H9 (cell line): ENCODE results near the gene MDK. TPM values are rescaled to one million over a fixed set of nuclear protein-coding genes. Genes with fewer than 3 reads are reported as not detected.

Experiments
- DNase-seq: peaks from one replicate; pipeline ENCODE4 v3.0.0-alpha.2; 2017
- H2AFZ ChIP-seq: one replicate; pipeline ENCODE4 v1.6.1; 2013; ENCODE audit warnings: mild to moderate bottlenecking, low read length, control low read depth, moderate library complexity
- H2AK5ac ChIP-seq: 2 replicates; pipeline ENCODE4 v1.6.1; 2013; ENCODE audit warnings: low read length, control low read depth, mixed read lengths; ENCODE audit not compliant: insufficient read length
- H2BK120ac ChIP-seq: one replicate; pipeline ENCODE4 v1.6.1; 2013; ENCODE audit warnings: low read depth, mild to moderate bottlenecking, low read length, control low read depth, inconsistent platforms; ENCODE audit not compliant: poor library complexity, severe bottlenecking
- H2BK12ac ChIP-seq: 2 replicates; pipeline ENCODE4 v1.6.1; 2013; ENCODE audit warnings: low read length, control low read depth, mixed read lengths, low read depth; ENCODE audit not compliant: insufficient read length
- H2BK15ac ChIP-seq: 2 replicates; pipeline ENCODE4 v1.6.1; 2013; ENCODE audit warnings: low read depth, low read length, control low read depth
- H2BK20ac ChIP-seq: one replicate; pipeline ENCODE4 v1.6.1; 2013; ENCODE audit warnings: low read depth, mild to moderate bottlenecking, low read length, control low read depth, inconsistent platforms; ENCODE audit not compliant: poor library complexity, severe bottlenecking
- H2BK5ac ChIP-seq: 2 replicates; pipeline ENCODE4 v1.6.1; 2013; ENCODE audit warnings: low read length, control low read depth, mixed read lengths; ENCODE audit not compliant: insufficient read length
- H3K14ac ChIP-seq: 2 replicates; pipeline ENCODE4 v1.6.1; 2013; ENCODE audit warnings: low read length, control low read depth; ENCODE audit not compliant: insufficient read depth
- H3K18ac ChIP-seq: 2 replicates; pipeline ENCODE4 v1.6.1; 2013; ENCODE audit warnings: low read depth, mild to moderate bottlenecking, mixed read lengths, low read length, control low read depth; ENCODE audit not compliant: insufficient read length
- H3K23ac ChIP-seq: 2 replicates; pipeline ENCODE4 v1.6.1; 2013; ENCODE audit warnings: low read length, control low read depth, mixed read lengths, low read depth; ENCODE audit not compliant: insufficient read length
- H3K23me2 ChIP-seq: 2 replicates; pipeline ENCODE4 v1.6.1; 2013; ENCODE audit warnings: low read depth, mild to moderate bottlenecking, mixed read lengths, low read length, control low read depth; ENCODE audit not compliant: insufficient read length, poor library complexity, severe bottlenecking
- H3K27ac ChIP-seq: 2 replicates; pipeline ENCODE4 v1.5.1; 2013; ENCODE audit warnings: low read length, control low read depth, mixed read lengths, low read depth; ENCODE audit not compliant: insufficient read length
- H3K27me3 ChIP-seq: 2 replicates; pipeline ENCODE4 v1.6.1; 2013; ENCODE audit warnings: low read length, control low read depth, inconsistent platforms; ENCODE audit not compliant: insufficient read depth
- H3K4ac ChIP-seq: 2 replicates; pipeline ENCODE4 v1.6.1; 2013; ENCODE audit warnings: low read depth, mild to moderate bottlenecking, control low read depth, inconsistent platforms, low read length, moderate library complexity
- H3K4me1 ChIP-seq: 2 replicates; pipeline ENCODE4 v1.6.1; 2013; ENCODE audit warnings: low read length, control low read depth, inconsistent platforms; ENCODE audit not compliant: insufficient read depth
- H3K4me2 ChIP-seq: 2 replicates; pipeline ENCODE4 v1.6.1; 2013; ENCODE audit warnings: low read length, control low read depth, mixed read lengths; ENCODE audit not compliant: insufficient read length, insufficient read depth
- H3K56ac ChIP-seq: 2 replicates; pipeline ENCODE4 v1.6.1; 2013; ENCODE audit warnings: low read depth, mild to moderate bottlenecking, mixed read lengths, low read length, control low read depth; ENCODE audit not compliant: insufficient read length
- H3K79me1 ChIP-seq: 2 replicates; pipeline ENCODE4 v1.6.1; 2013; ENCODE audit warnings: low read depth, mild to moderate bottlenecking, moderate library complexity, low read length, control low read depth, inconsistent platforms; ENCODE audit not compliant: insufficient read depth, poor library complexity, severe bottlenecking
- H3K79me2 ChIP-seq: 2 replicates; pipeline ENCODE4 v1.6.1; 2013; ENCODE audit warnings: low read length, control low read depth, inconsistent platforms; ENCODE audit not compliant: insufficient read depth
- H3K9ac ChIP-seq: 2 replicates; pipeline ENCODE4 v1.6.1; 2013; ENCODE audit warnings: low read length, control low read depth, mixed read lengths; ENCODE audit not compliant: insufficient read length; ENCODE audit errors: extremely low read depth
- H3K9me3 ChIP-seq: one replicate; pipeline ENCODE4 v1.6.1; 2013; ENCODE audit warnings: low read depth, low read length, inconsistent platforms; ENCODE audit not compliant: control insufficient read depth
- H3T11ph ChIP-seq: one replicate; pipeline ENCODE4 v1.6.1; 2013; ENCODE audit warnings: mild to moderate bottlenecking, low read length, control low read depth, inconsistent platforms
- H4K20me1 ChIP-seq: one replicate; pipeline ENCODE4 v1.6.1; 2013; ENCODE audit not compliant: control insufficient read depth, insufficient read length, insufficient read depth
- H4K5ac ChIP-seq: 2 replicates; pipeline ENCODE4 v1.6.1; 2013; ENCODE audit warnings: low read depth, mild to moderate bottlenecking, mixed read lengths, low read length, control low read depth; ENCODE audit not compliant: insufficient read length
- H4K8ac ChIP-seq: replicated peaks from 2 replicates; pipeline ENCODE4 v1.6.1; 2013; ENCODE audit warnings: low read length, control low read depth, mixed read lengths, low read depth; ENCODE audit not compliant: insufficient read length
- H4K91ac ChIP-seq: 2 replicates; pipeline ENCODE4 v1.6.1; 2013; ENCODE audit warnings: low read depth, mild to moderate bottlenecking, moderate library complexity, mixed read lengths, low read length, control low read depth; ENCODE audit not compliant: insufficient read length
- H3K27ac Mint-ChIP-seq, 3 experiments: 2 replicates in 2 of 3; 3 replicates in 1 of 3; pipeline ENCODE4 v1.8.0; 2020 to 2021; ENCODE audit warnings: mixed read lengths in 3 of 3, mild to moderate bottlenecking in 1 of 3, moderate library complexity in 1 of 3
- H3K27me3 Mint-ChIP-seq: 2 replicates; pipeline ENCODE4 v1.8.0; 2021; ENCODE audit warnings: low read depth, mild to moderate bottlenecking, moderate library complexity, mixed read lengths
- H3K36me3 Mint-ChIP-seq, 3 experiments: 2 replicates in 2 of 3; 3 replicates in 1 of 3; pipeline ENCODE4 v1.8.0; 2020 to 2021; ENCODE audit warnings: low read depth in 3 of 3, mixed read lengths in 3 of 3; ENCODE audit not compliant: insufficient read depth in 1 of 3
- H3K4me1 Mint-ChIP-seq, 2 experiments: 2 replicates each; pipeline ENCODE4 v1.8.0; 2020; ENCODE audit warnings: mixed read lengths in 2 of 2
- H3K4me3 Mint-ChIP-seq, 2 experiments: 2 replicates in 1 of 2; 3 replicates in 1 of 2; pipeline ENCODE4 v1.8.0; 2020 to 2021; ENCODE audit warnings: mild to moderate bottlenecking in 2 of 2, mixed read lengths in 2 of 2, moderate library complexity in 1 of 2
- H3K9me3 Mint-ChIP-seq, 2 experiments: 2 replicates in 1 of 2; 3 replicates in 1 of 2; pipeline ENCODE4 v1.8.0; 2020; ENCODE audit warnings: mild to moderate bottlenecking in 2 of 2, mixed read lengths in 2 of 2, moderate library complexity in 1 of 2
- WGBS: extraction: QIAGEN DNeasy Blood & Tissue Kit; methylation state at CpG from one replicate; pipeline ENCODE4 v1.1.7; 2013; ENCODE audit warnings: missing lambda C conversion rate, low lambda C conversion rate, mixed read lengths; ENCODE audit not compliant: insufficient read length; ENCODE audit errors: extremely low coverage; 5-methylcytosine and 5-hydroxymethylcytosine counted together
- total RNA-seq: library from RNA; stranded (reverse); gene quantifications from 2 replicates; pipeline ENCODE4 v1.2.1, GENCODE V29; 2021
- TF ChIP-seq, protein P1 (sequence below): fragments of 200-600 bp; sonication (generic); conservative IDR thresholded peaks from 3 replicates; pipeline ENCODE4 v1.8.0; 2021; ENCODE audit warnings: antibody characterized with exemption, mild to moderate bottlenecking

MDK gene
- total RNA-seq, 1 experiment from 2014 or later: 392 TPM

DNA sequence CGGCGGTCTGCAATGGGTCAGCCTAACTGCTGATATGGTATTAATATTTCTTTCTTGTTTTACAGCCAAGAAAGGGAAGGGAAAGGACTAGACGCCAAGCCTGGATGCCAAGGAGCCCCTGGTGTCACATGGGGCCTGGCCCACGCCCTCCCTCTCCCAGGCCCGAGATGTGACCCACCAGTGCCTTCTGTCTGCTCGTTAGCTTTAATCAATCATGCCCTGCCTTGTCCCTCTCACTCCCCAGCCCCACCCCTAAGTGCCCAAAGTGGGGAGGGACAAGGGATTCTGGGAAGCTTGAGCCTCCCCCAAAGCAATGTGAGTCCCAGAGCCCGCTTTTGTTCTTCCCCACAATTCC is 1.9 kb downstream of the MDK start:
- Mint-ChIP-seq H3K4me3 (peak overlapping the region; percentile 79 to 86; a peak in 2 of 5 replicates), H3K9me3 (no peaks in the 10 kb centered on the region), H3K27ac (no peak overlapping the region), H3K4me1 (peaks cover 12 to 36% of the 10 kb centered on the region in 2 experiments), H3K27me3 (peaks cover 36% of the 10 kb centered on the region), H3K36me3 (peaks cover 5 to 10% (median 9%) of the 10 kb centered on the region in 3 experiments; a peak in 5 of 7 replicates)
- no peak overlapping the region for H2BK20ac ChIP-seq
- TF ChIP-seq, protein P1, sequence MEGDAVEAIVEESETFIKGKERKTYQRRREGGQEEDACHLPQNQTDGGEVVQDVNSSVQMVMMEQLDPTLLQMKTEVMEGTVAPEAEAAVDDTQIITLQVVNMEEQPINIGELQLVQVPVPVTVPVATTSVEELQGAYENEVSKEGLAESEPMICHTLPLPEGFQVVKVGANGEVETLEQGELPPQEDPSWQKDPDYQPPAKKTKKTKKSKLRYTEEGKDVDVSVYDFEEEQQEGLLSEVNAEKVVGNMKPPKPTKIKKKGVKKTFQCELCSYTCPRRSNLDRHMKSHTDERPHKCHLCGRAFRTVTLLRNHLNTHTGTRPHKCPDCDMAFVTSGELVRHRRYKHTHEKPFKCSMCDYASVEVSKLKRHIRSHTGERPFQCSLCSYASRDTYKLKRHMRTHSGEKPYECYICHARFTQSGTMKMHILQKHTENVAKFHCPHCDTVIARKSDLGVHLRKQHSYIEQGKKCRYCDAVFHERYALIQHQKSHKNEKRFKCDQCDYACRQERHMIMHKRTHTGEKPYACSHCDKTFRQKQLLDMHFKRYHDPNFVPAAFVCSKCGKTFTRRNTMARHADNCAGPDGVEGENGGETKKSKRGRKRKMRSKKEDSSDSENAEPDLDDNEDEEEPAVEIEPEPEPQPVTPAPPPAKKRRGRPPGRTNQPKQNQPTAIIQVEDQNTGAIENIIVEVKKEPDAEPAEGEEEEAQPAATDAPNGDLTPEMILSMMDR: no peak; the same call in 1 of the 3 replicates
- no peak overlapping the region for H2BK15ac ChIP-seq
- H4K5ac ChIP-seq: no peak overlapping the region
- DNase-seq: no peak
- H3K14ac ChIP-seq: no peak overlapping the region
- no peak overlapping the region for H2AK5ac ChIP-seq
- H4K91ac ChIP-seq: no peak overlapping the region
- H3T11ph ChIP-seq: no peak overlapping the region
- no peak overlapping the region for H2BK5ac ChIP-seq
- peaks cover 8% of the 10 kb centered on the region for H3K23me2 ChIP-seq
- H3K79me2 ChIP-seq: no peaks in the 10 kb centered on the region
- H2BK120ac ChIP-seq: no peak overlapping the region
- no peak overlapping the region for H3K9ac ChIP-seq
- no peak overlapping the region for H3K23ac ChIP-seq
- no peak overlapping the region for H3K56ac ChIP-seq
- no peak overlapping the region for H3K4ac ChIP-seq
- H3K18ac ChIP-seq: no peak overlapping the region
- H2AFZ ChIP-seq: no peak overlapping the region
- H3K27ac ChIP-seq: no peak overlapping the region
- no CpG with 5 or more reads among the region's 7 CpGs for WGBS
- H3K79me1 ChIP-seq: no peaks in the 10 kb centered on the region
- peaks cover 3% of the 10 kb centered on the region; the same call in 1 of the 2 replicates for H3K27me3 ChIP-seq
- no peaks in the 10 kb centered on the region for H4K20me1 ChIP-seq
- H3K9me3 ChIP-seq: no peaks in the 10 kb centered on the region
- H3K4me2 ChIP-seq: no peak overlapping the region
- H2BK12ac ChIP-seq: no peak overlapping the region
- H4K8ac ChIP-seq: no peak overlapping the region
- peaks cover 4% of the 10 kb centered on the region; the same call in 1 of the 2 replicates for H3K4me1 ChIP-seq
